ENCODE measurements around the gene ZNF280B.

Gene ZNF280B

GRCh38 chr22:22508274-22509176 lies at the start of gene ZNF280B:
ZNF280B (minus strand) TSS chr22:22508742; CDS start chr22:22489398, 19,344 bp downstream.
- Histone ChIP-seq H3K27ac (no peak within 1 kb of the TSS), H3K9me3 (peaks cover 6% of the 10 kb centered on the region), H3K36me3 (no peaks in the 10 kb centered on the region), H3K4me3 (ENCODE audit: low read depth in 1 of 2, low read length in 1 of 2) (peak within 1 kb of the TSS; percentile 38 to 39), H3K27me3 (peaks cover 44% of the 10 kb centered on the region), H3K4me1 (ENCODE audit: control insufficient read depth in 1 of 2, insufficient read depth in 1 of 2, low read depth in 1 of 2, low read length in 1 of 2) (peaks cover 9 to 12% of the 10 kb centered on the region in 2 experiments)
- TF ChIP-seq CTCF (IDR thresholded peaks at IDR 0.05) = no peak

- TF ChIP-seq CTCF (IDR thresholded peaks at IDR 0.05) = no peak
- H3K27ac ChIP-seq = no peak overlapping the region
- no peak overlapping the region for H3K4me3 ChIP-seq (ENCODE audit: low read depth in 1 of 2, low read length in 1 of 2)
These were observed 48.7 kb upstream of the ZNF280B start for GRCh38 chr22:22556995-22557925.

GRCh38 chr22:22556578-22556977 lies 48.0 kb upstream of the ZNF280B start:
- no peaks in the 10 kb centered on the region for H3K4me1 ChIP-seq (ENCODE audit: control insufficient read depth in 1 of 2, insufficient read depth in 1 of 2, low read depth in 1 of 2, low read length in 1 of 2)
- H3K27ac ChIP-seq = no peak overlapping the region
- no peaks in the 10 kb centered on the region for H3K9me3 ChIP-seq
- no peak for TF ChIP-seq CTCF (IDR thresholded peaks at IDR 0.05)
- H3K36me3 ChIP-seq = no peaks in the 10 kb centered on the region
- H3K27me3 ChIP-seq = no peaks in the 10 kb centered on the region
- no peak overlapping the region for H3K4me3 ChIP-seq (ENCODE audit: low read depth in 1 of 2, low read length in 1 of 2)

More at GRCh38 chr22:22556995-22557925, 48.7 kb upstream of the ZNF280B start:
- H3K9me3 ChIP-seq = no peaks in the 10 kb centered on the region
- no peaks in the 10 kb centered on the region for H3K4me1 ChIP-seq (ENCODE audit: control insufficient read depth in 1 of 2, insufficient read depth in 1 of 2, low read depth in 1 of 2, low read length in 1 of 2)
- H3K27me3 ChIP-seq = no peaks in the 10 kb centered on the region
- H3K36me3 ChIP-seq = no peaks in the 10 kb centered on the region

- H3K4me1 ChIP-seq (ENCODE audit: control insufficient read depth in 1 of 2, insufficient read depth in 1 of 2, low read depth in 1 of 2, low read length in 1 of 2) = no peaks in the 10 kb centered on the region
- H3K9me3 ChIP-seq = no peaks in the 10 kb centered on the region
These were observed 47.1 kb upstream of the ZNF280B start for GRCh38 chr22:22555596-22555995.

More at GRCh38 chr22:22555596-22555995, 47.1 kb upstream of the ZNF280B start:
- Histone ChIP-seq H3K4me3 (ENCODE audit: low read depth in 1 of 2, low read length in 1 of 2) (no peak overlapping the region), H3K36me3 (no peaks in the 10 kb centered on the region), H3K27ac (no peak overlapping the region), H3K27me3 (no peaks in the 10 kb centered on the region)
- no peak for TF ChIP-seq CTCF (IDR thresholded peaks at IDR 0.05)
